ENCODE results near the gene ARHGEF10L. TPM values are rescaled to one million over a fixed set of nuclear protein-coding genes. Genes with fewer than 3 reads are reported as not detected.

The ARHGEF10L gene
- polyA plus RNA-seq, 1 donor (not counting 4 experiments of a cell fraction or from before 2014, with no cell fraction given) = 2.4 TPM

DNA sequence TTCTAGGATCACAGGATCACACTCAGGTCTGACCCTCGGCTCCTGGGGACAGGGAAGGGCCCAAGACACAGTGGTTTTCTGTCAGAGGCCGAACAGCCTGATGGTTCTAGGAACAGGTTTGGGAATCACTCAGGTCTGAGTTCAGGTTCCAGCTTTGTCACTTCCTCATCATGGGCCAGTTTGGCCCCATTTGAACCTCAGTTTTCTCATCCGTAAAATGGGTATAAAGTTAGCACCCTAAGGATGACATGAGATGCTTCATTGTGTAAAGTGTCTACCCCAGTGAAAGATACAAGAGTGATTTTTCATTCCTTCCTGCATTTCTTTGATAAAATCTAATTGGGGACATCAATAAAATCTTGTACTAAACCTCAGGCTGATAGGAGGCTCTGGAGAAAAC, 204.4 kb downstream of the ARHGEF10L start:
- H4K20me1 ChIP-seq (ENCODE audit: control insufficient read depth, extremely low read depth, insufficient read depth, low read length) = no peaks in the 10 kb centered on the region
- H3K9me1 ChIP-seq (ENCODE audit: control insufficient read depth, extremely low read depth, insufficient read depth, low read length) = no peaks in the 10 kb centered on the region
- H3K4me3 ChIP-seq (ENCODE audit: control insufficient read depth in 2 of 3, extremely low read depth in 1 of 3, insufficient read depth in 2 of 3, low read depth in 1 of 3, low read length in 3 of 3) = no peak overlapping the region
- H3K79me2 ChIP-seq (ENCODE audit: control insufficient read depth, insufficient read depth, low read length) = no peaks in the 10 kb centered on the region
- H3K4me1 ChIP-seq (ENCODE audit: control insufficient read depth, extremely low read depth, insufficient read depth, low read length) = no peaks in the 10 kb centered on the region
- dilution Hi-C loops (cut with MboI; ENCODE audit: extremely low pct_ligation_motif_present, low sequenced_read_pairs) = no loop called here
- FAIRE-seq = no peak
- H3K9me3 ChIP-seq (ENCODE audit: control insufficient read depth, low read depth, low read length) = no peaks in the 10 kb centered on the region
- no peaks in the 10 kb centered on the region for H3K27me3 ChIP-seq (ENCODE audit: control insufficient read depth, extremely low read depth, insufficient read depth, low read length)
- no peak overlapping the region for H3K9ac ChIP-seq (ENCODE audit: control insufficient read depth, extremely low read depth, insufficient read depth, low read length)
- no peaks in the 10 kb centered on the region for H3K36me3 ChIP-seq (ENCODE audit: control insufficient read depth in 2 of 2, extremely low read depth in 1 of 2, insufficient read depth in 2 of 2, low read length in 2 of 2)
- no peak overlapping the region for H3K4me2 ChIP-seq (ENCODE audit: control insufficient read depth, extremely low read depth, insufficient read depth, low read depth, low read length)
- TF ChIP-seq EZH2 (IDR thresholded peaks at IDR 0.05; ENCODE audit: low read length) = no peak
- TF ChIP-seq, protein P1, sequence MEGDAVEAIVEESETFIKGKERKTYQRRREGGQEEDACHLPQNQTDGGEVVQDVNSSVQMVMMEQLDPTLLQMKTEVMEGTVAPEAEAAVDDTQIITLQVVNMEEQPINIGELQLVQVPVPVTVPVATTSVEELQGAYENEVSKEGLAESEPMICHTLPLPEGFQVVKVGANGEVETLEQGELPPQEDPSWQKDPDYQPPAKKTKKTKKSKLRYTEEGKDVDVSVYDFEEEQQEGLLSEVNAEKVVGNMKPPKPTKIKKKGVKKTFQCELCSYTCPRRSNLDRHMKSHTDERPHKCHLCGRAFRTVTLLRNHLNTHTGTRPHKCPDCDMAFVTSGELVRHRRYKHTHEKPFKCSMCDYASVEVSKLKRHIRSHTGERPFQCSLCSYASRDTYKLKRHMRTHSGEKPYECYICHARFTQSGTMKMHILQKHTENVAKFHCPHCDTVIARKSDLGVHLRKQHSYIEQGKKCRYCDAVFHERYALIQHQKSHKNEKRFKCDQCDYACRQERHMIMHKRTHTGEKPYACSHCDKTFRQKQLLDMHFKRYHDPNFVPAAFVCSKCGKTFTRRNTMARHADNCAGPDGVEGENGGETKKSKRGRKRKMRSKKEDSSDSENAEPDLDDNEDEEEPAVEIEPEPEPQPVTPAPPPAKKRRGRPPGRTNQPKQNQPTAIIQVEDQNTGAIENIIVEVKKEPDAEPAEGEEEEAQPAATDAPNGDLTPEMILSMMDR (optimal IDR thresholded peaks at IDR 0.05 in 1 of 3, IDR thresholded peaks at IDR 0.05 in 1 of 3, conservative IDR thresholded peaks at IDR 0.05 in 1 of 3; ENCODE audit: extremely low read depth in 1 of 3, insufficient read depth in 2 of 3, low read length in 3 of 3) = no peak
- H3K27ac ChIP-seq (ENCODE audit: control insufficient read depth, insufficient read depth, low read length) = no peak overlapping the region
- DNase-seq (ENCODE audit: low read depth, low spot score) = no peak
- H2AFZ ChIP-seq (ENCODE audit: control insufficient read depth, low read length) = no peak overlapping the region

DNA sequence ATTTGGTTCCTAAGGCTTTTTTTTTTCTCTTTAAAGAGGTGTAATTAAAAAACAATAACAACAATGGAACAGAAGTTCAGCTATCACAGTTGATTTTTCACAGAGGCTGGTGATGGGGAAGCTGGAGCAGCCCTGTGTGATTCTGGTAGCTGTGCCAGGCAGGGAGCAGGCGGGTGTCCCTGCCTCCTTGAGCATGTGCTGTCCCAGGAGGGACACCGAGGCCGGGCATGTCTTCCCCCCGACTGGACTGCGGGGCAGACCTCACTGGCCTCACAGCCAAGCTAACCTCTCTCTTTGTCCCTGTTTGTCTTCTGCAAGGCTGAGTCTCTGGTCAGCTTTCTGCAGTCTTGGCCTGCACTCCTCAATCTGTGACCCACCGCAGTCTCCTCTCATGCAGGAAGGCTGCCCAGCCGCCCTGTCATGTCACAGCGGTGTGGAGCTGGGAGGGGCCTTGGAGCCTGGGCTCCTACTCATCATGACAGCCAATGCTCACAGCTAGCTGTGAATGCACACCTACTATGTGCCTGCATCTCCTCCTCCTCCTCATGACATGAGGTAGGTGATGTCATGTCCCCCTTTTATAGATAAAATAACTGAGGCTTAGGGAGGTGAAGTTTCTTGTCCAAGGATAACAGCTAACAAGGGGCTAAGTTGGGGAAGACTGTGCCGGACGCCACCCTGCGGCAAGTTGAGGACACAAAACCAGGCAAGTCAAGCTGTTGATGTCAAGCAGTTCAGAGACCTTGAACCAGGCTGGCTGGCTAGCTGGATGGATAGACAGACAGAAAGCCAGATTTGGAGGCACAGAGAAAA, 205.4 kb downstream of the ARHGEF10L start:
- no peak for TF ChIP-seq EZH2 (IDR thresholded peaks at IDR 0.05; ENCODE audit: low read length)
- TF ChIP-seq, protein P1 (optimal IDR thresholded peaks at IDR 0.05 in 1 of 3, IDR thresholded peaks at IDR 0.05 in 1 of 3, conservative IDR thresholded peaks at IDR 0.05 in 1 of 3; ENCODE audit: extremely low read depth in 1 of 3, insufficient read depth in 2 of 3, low read length in 3 of 3) = no peak
- FAIRE-seq (no peak), DNase-seq (ENCODE audit: low read depth, low spot score) (no peak)
- Histone ChIP-seq H3K27me3 (ENCODE audit: control insufficient read depth, extremely low read depth, insufficient read depth, low read length) (no peaks in the 10 kb centered on the region), H3K4me1 (ENCODE audit: control insufficient read depth, extremely low read depth, insufficient read depth, low read length) (no peaks in the 10 kb centered on the region), H4K20me1 (ENCODE audit: control insufficient read depth, extremely low read depth, insufficient read depth, low read length) (no peaks in the 10 kb centered on the region), H3K9ac (ENCODE audit: control insufficient read depth, extremely low read depth, insufficient read depth, low read length) (no peak overlapping the region), H3K4me3 (ENCODE audit: control insufficient read depth in 2 of 3, extremely low read depth in 1 of 3, insufficient read depth in 2 of 3, low read depth in 1 of 3, low read length in 3 of 3) (no peak overlapping the region), H3K9me1 (ENCODE audit: control insufficient read depth, extremely low read depth, insufficient read depth, low read length) (no peaks in the 10 kb centered on the region), H3K4me2 (ENCODE audit: control insufficient read depth, extremely low read depth, insufficient read depth, low read depth, low read length) (no peak overlapping the region), H3K27ac (ENCODE audit: control insufficient read depth, insufficient read depth, low read length) (no peak overlapping the region), H3K36me3 (ENCODE audit: control insufficient read depth in 2 of 2, extremely low read depth in 1 of 2, insufficient read depth in 2 of 2, low read length in 2 of 2) (no peaks in the 10 kb centered on the region), H3K9me3 (ENCODE audit: control insufficient read depth, low read depth, low read length) (no peaks in the 10 kb centered on the region), H2AFZ (ENCODE audit: control insufficient read depth, low read length) (no peak overlapping the region), H3K79me2 (ENCODE audit: control insufficient read depth, insufficient read depth, low read length) (no peaks in the 10 kb centered on the region)
- dilution Hi-C loops (cut with MboI; ENCODE audit: extremely low pct_ligation_motif_present, low sequenced_read_pairs) = no loop called here

Data from keratinocyte (primary cell).